ENCODE results near the gene PIGM. TPM values are rescaled to one million over a fixed set of nuclear protein-coding genes. Genes with fewer than 3 reads are reported as not detected.

Gene PIGM
- polyA plus RNA-seq (2013) = 3.1 and 3.4 TPM in 2 replicates

DNA sequence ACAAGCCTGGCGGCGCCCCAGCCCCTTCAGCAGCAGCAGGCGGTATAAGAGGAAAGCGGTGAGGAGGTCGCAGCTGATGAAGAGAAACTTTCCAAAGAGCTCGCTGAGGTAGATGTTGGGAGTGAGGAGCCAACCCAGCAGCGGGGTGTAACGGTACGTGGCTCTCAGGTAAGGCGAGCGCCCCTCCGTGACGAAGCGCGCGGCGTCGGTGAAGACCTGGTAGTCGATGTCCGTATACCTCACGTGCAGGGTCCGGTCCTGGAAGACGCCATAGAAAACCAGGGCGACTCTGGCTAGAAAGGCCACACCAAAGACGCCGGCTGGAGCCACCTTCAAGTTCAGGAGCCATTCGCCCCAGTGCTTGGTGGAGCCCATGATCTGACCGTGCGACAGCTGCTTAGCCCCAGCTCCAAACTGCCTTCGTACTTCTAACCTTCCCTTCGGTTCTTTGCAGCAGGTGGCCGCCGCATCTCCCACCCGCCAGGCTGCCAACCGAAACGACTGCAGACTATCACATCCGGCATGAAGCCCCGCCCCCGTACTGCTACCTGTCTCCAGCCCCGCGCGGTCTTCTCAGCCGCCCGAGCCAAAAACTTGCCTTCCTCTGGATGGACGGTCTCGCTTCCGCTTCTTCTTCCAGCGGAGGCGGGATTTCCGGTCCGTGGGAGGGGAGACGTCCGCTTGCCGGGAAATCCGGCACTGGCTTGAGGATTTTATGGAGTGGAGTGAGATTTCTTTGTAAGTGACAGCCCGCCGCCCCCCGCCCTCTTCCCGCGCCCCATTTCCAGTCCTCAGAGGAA is at the start of gene PIGM:
PIGM (minus strand) TSS at position 626 of the 800 bp plus-strand sequence; CDS start at position 375, 251 bp downstream.
- Histone ChIP-seq H3K79me1 (ENCODE audit: low read length) (peaks cover 4% of the 10 kb centered on the region), H3K79me2 (ENCODE audit: control insufficient read depth, insufficient read depth, low read length, poor library complexity) (no peaks in the 10 kb centered on the region), H3K36me3 (ENCODE audit: control insufficient read depth in 1 of 2, insufficient read depth in 2 of 2, low read length in 2 of 2) (no peaks in the 10 kb centered on the region), H3K9me3 (ENCODE audit: insufficient read depth, low read depth, low read length) (no peaks in the 10 kb centered on the region), H3K4me1 (ENCODE audit: control insufficient read depth in 1 of 2, insufficient read depth in 2 of 2, low read length in 2 of 2) (peaks cover 0 to 10% of the 10 kb centered on the region in 2 experiments), H3K4ac (ENCODE audit: low read depth, low read length) (no peak within 1 kb of the TSS), H3K14ac (ENCODE audit: low read length) (peak within 1 kb of the TSS; percentile 54), H2AFZ (ENCODE audit: insufficient read depth, low read length, poor library complexity) (peak within 1 kb of the TSS; percentile 78), H3K4me3 (ENCODE audit: low read depth, low read length) (peak within 1 kb of the TSS; percentile 85), H3K9ac (ENCODE audit: low read length) (peak within 1 kb of the TSS; percentile 57), H3K4me2 (ENCODE audit: low read length) (peak within 1 kb of the TSS; percentile 94), H4K91ac (ENCODE audit: low read depth, low read length) (peak within 1 kb of the TSS; percentile 58), H4K8ac (ENCODE audit: low read depth, low read length) (peak within 1 kb of the TSS; percentile 84), H3K23ac (ENCODE audit: low read length) (no peak within 1 kb of the TSS), H2BK120ac (ENCODE audit: insufficient read depth, low read length, poor library complexity) (no peak within 1 kb of the TSS), H3K27me3 (ENCODE audit: insufficient read depth, low read length) (no peaks in the 10 kb centered on the region), H2AK5ac (ENCODE audit: low read length) (no peak within 1 kb of the TSS), H2BK12ac (ENCODE audit: low read length) (no peak within 1 kb of the TSS), H3K27ac (ENCODE audit: low read depth, low read length) (no peak within 1 kb of the TSS), H2BK5ac (ENCODE audit: low read depth, low read length, poor library complexity) (no peak within 1 kb of the TSS), H4K12ac (ENCODE audit: low read depth, low read length) (peak within 1 kb of the TSS; percentile 58), H3K18ac (ENCODE audit: low read length) (peak within 1 kb of the TSS; percentile 23)
- peak; percentile 95 to 99 for DNase-seq
- no CpG with 5 or more reads among the region's 60 CpGs for WGBS (ENCODE audit: extremely low coverage, insufficient coverage, insufficient read length)

DNA sequence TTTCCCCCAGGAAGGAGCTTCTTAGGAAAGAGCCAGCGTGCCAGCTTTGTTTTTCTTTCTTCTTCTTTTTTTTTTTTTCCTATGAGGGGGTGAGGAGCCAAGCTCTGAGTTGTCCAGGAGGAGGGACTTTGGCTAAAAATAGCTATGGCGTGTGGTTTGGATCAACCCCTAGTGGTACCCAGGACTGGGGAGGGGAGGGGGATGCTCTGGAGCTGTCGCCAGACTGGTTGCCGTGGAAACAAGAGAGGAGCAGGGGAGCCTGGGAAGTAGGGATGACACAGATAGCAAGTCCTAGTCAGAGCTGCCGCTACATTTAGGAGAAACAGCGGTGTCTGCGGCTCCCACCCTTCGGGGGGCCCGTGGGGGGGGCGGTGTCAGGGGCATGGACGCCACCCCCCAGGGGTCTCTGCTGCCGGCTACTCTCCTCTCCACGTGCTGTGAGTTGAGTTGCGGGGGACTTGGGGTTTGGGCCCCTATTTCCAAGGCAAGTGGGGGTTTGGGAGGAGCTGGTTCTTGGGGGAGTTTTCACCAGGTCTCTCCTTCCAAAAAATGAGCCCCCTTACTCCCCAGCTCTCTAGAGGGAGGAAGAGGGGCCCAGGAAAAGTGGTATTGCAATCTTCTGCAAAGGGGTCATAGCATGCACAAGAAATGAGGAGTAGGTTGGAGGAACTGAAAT is 49.6 kb upstream of the PIGM start, which contains the start of gene KCNJ9:
KCNJ9 (plus strand) TSS at position 278 of the 676 bp plus-strand sequence. CDS start 2,493 bp downstream, outside the sequence.
- Histone ChIP-seq H3K27me3 (ENCODE audit: insufficient read depth, low read length) (peaks cover 5% of the 10 kb centered on the region), H3K18ac (ENCODE audit: low read length) (no peak within 1 kb of the TSS), H3K9me3 (ENCODE audit: insufficient read depth, low read depth, low read length) (no peaks in the 10 kb centered on the region), H2AK5ac (ENCODE audit: low read length) (no peak within 1 kb of the TSS), H3K9ac (ENCODE audit: low read length) (no peak within 1 kb of the TSS), H3K79me1 (ENCODE audit: low read length) (no peaks in the 10 kb centered on the region), H3K4ac (ENCODE audit: low read depth, low read length) (no peak within 1 kb of the TSS), H3K36me3 (ENCODE audit: control insufficient read depth in 1 of 2, insufficient read depth in 2 of 2, low read length in 2 of 2) (no peaks in the 10 kb centered on the region), H3K14ac (ENCODE audit: low read length) (no peak within 1 kb of the TSS), H4K12ac (ENCODE audit: low read depth, low read length) (no peak within 1 kb of the TSS), H2AFZ (ENCODE audit: insufficient read depth, low read length, poor library complexity) (no peak within 1 kb of the TSS), H3K4me1 (ENCODE audit: control insufficient read depth in 1 of 2, insufficient read depth in 2 of 2, low read length in 2 of 2) (peaks cover 2 to 3% of the 10 kb centered on the region in 2 experiments), H3K4me3 (ENCODE audit: low read depth, low read length) (no peak within 1 kb of the TSS), H4K8ac (ENCODE audit: low read depth, low read length) (no peak within 1 kb of the TSS), H2BK12ac (ENCODE audit: low read length) (no peak within 1 kb of the TSS), H3K23ac (ENCODE audit: low read length) (no peak within 1 kb of the TSS), H3K4me2 (ENCODE audit: low read length) (no peak within 1 kb of the TSS), H4K91ac (ENCODE audit: low read depth, low read length) (no peak within 1 kb of the TSS), H2BK5ac (ENCODE audit: low read depth, low read length, poor library complexity) (no peak within 1 kb of the TSS), H3K79me2 (ENCODE audit: control insufficient read depth, insufficient read depth, low read length, poor library complexity) (no peaks in the 10 kb centered on the region), H3K27ac (ENCODE audit: low read depth, low read length) (no peak within 1 kb of the TSS), H2BK120ac (ENCODE audit: insufficient read depth, low read length, poor library complexity) (no peak within 1 kb of the TSS)
- DNase-seq = no peak
- WGBS (ENCODE audit: extremely low coverage, insufficient coverage, insufficient read length) = no CpG with 5 or more reads among the region's 14 CpGs

DNA sequence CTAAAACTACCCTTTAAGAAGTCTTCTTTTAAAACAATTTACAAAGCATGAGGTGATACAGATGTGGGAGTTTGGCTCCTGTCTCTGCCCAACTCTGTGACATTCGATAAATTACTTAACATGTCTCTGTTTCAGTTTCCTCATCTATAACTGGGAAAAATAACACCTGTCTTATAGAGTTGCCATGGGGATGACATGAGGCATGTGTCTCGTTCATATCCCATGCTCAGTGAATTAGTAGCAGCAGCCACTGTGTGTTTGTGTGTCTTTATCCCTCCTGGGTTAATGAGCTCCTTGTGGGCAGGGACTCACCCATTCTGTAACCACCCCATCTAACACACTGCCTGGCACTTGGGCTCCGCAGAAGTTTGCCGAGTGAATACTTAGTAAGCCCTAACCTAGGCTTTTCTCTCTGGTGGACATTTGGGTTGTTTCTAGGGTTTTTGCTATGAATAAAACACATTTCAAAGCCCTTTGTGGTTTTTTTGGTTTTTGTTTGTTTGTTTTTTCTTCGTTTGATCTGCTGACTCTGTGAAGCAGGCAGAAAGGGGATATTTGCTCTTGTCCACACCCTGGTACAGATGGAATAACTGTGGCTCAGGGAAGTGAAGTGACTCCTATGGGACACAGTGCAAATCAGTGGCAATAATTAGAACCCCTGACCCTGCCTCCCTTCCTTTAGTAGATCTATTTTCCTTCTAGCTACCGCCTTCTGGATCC is 48.8 kb upstream of the PIGM start:
- H2BK5ac ChIP-seq (ENCODE audit: low read depth, low read length, poor library complexity) = no peak overlapping the region
- H3K18ac ChIP-seq (ENCODE audit: low read length) = no peak overlapping the region
- H2AFZ ChIP-seq (ENCODE audit: insufficient read depth, low read length, poor library complexity) = no peak overlapping the region
- no peak overlapping the region for H3K23ac ChIP-seq (ENCODE audit: low read length)
- no peak overlapping the region for H4K8ac ChIP-seq (ENCODE audit: low read depth, low read length)
- H3K14ac ChIP-seq (ENCODE audit: low read length) = no peak overlapping the region
- H3K9ac ChIP-seq (ENCODE audit: low read length) = no peak overlapping the region
- H2AK5ac ChIP-seq (ENCODE audit: low read length) = no peak overlapping the region
- H3K27me3 ChIP-seq (ENCODE audit: insufficient read depth, low read length) = peaks cover 5% of the 10 kb centered on the region
- no peak overlapping the region for H4K91ac ChIP-seq (ENCODE audit: low read depth, low read length)
- H3K4me2 ChIP-seq (ENCODE audit: low read length) = no peak overlapping the region
- no peak overlapping the region for H2BK120ac ChIP-seq (ENCODE audit: insufficient read depth, low read length, poor library complexity)
- no peak overlapping the region for H4K12ac ChIP-seq (ENCODE audit: low read depth, low read length)
- H3K27ac ChIP-seq (ENCODE audit: low read depth, low read length) = no peak overlapping the region
- no peak overlapping the region for H2BK12ac ChIP-seq (ENCODE audit: low read length)
- no peaks in the 10 kb centered on the region for H3K9me3 ChIP-seq (ENCODE audit: insufficient read depth, low read depth, low read length)
- no peaks in the 10 kb centered on the region for H3K36me3 ChIP-seq (ENCODE audit: control insufficient read depth in 1 of 2, insufficient read depth in 2 of 2, low read length in 2 of 2)
- no peak for DNase-seq
- no peak overlapping the region for H3K4me3 ChIP-seq (ENCODE audit: low read depth, low read length)
- H3K79me1 ChIP-seq (ENCODE audit: low read length) = no peaks in the 10 kb centered on the region
- H3K79me2 ChIP-seq (ENCODE audit: control insufficient read depth, insufficient read depth, low read length, poor library complexity) = no peaks in the 10 kb centered on the region
- H3K4me1 ChIP-seq (ENCODE audit: control insufficient read depth in 1 of 2, insufficient read depth in 2 of 2, low read length in 2 of 2) = peaks cover 2 to 3% of the 10 kb centered on the region in 2 experiments
- no CpG with 5 or more reads among the region's 6 CpGs for WGBS (ENCODE audit: extremely low coverage, insufficient coverage, insufficient read length)
- H3K4ac ChIP-seq (ENCODE audit: low read depth, low read length) = no peak overlapping the region

DNA sequence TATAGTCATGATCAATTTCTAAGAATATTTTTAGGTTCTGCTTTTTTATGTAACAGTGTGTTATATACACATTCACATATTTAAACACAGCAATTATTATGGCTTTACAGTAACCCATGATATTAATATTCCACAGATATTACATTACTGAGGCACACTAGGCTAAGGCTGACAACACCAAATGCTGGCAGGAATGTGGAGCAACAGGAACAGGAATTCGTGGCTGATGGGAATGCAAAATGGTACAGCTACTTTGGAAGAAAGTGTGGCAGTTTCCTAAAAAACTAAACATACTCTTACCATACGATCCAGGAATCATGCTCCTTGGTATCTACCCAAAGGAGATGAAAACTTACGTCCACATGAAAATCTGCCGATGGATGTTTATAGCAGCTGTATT is 47.7 kb upstream of the PIGM start:
- Histone ChIP-seq H3K4me1 (ENCODE audit: control insufficient read depth in 1 of 2, insufficient read depth in 2 of 2, low read length in 2 of 2) (peaks cover 2 to 3% of the 10 kb centered on the region in 2 experiments), H2BK5ac (ENCODE audit: low read depth, low read length, poor library complexity) (no peak overlapping the region), H2AFZ (ENCODE audit: insufficient read depth, low read length, poor library complexity) (no peak overlapping the region), H3K18ac (ENCODE audit: low read length) (no peak overlapping the region), H3K36me3 (ENCODE audit: control insufficient read depth in 1 of 2, insufficient read depth in 2 of 2, low read length in 2 of 2) (no peaks in the 10 kb centered on the region), H2BK12ac (ENCODE audit: low read length) (no peak overlapping the region), H2AK5ac (ENCODE audit: low read length) (no peak overlapping the region), H2BK120ac (ENCODE audit: insufficient read depth, low read length, poor library complexity) (no peak overlapping the region), H3K9me3 (ENCODE audit: insufficient read depth, low read depth, low read length) (no peaks in the 10 kb centered on the region), H3K79me2 (ENCODE audit: control insufficient read depth, insufficient read depth, low read length, poor library complexity) (no peaks in the 10 kb centered on the region), H3K4ac (ENCODE audit: low read depth, low read length) (no peak overlapping the region), H3K27ac (ENCODE audit: low read depth, low read length) (no peak overlapping the region), H3K14ac (ENCODE audit: low read length) (no peak overlapping the region), H4K12ac (ENCODE audit: low read depth, low read length) (no peak overlapping the region), H3K4me3 (ENCODE audit: low read depth, low read length) (no peak overlapping the region), H3K79me1 (ENCODE audit: low read length) (no peaks in the 10 kb centered on the region), H4K91ac (ENCODE audit: low read depth, low read length) (no peak overlapping the region), H4K8ac (ENCODE audit: low read depth, low read length) (no peak overlapping the region), H3K4me2 (ENCODE audit: low read length) (no peak overlapping the region), H3K27me3 (ENCODE audit: insufficient read depth, low read length) (peaks cover 5% of the 10 kb centered on the region), H3K23ac (ENCODE audit: low read length) (no peak overlapping the region), H3K9ac (ENCODE audit: low read length) (no peak overlapping the region)
- peak in 1 of 2 donors; percentile 53 for DNase-seq
- no CpG with 5 or more reads among the region's 4 CpGs for WGBS (ENCODE audit: extremely low coverage, insufficient coverage, insufficient read length)

Data from trophoblast cell (in vitro differentiated cells and primary cell).